HG02884 (cell line): ENCODE measurements around the gene LECT2.

Experiments used
- ATAC-seq: cut with Tn5 transposase; IDR thresholded peaks from one replicate; pipeline ENCODE4 v1.9.1; 2021; ENCODE audit warnings: mild to moderate bottlenecking, moderate library complexity; ENCODE audit not compliant: unreplicated experiment

LECT2 gene

DNA sequence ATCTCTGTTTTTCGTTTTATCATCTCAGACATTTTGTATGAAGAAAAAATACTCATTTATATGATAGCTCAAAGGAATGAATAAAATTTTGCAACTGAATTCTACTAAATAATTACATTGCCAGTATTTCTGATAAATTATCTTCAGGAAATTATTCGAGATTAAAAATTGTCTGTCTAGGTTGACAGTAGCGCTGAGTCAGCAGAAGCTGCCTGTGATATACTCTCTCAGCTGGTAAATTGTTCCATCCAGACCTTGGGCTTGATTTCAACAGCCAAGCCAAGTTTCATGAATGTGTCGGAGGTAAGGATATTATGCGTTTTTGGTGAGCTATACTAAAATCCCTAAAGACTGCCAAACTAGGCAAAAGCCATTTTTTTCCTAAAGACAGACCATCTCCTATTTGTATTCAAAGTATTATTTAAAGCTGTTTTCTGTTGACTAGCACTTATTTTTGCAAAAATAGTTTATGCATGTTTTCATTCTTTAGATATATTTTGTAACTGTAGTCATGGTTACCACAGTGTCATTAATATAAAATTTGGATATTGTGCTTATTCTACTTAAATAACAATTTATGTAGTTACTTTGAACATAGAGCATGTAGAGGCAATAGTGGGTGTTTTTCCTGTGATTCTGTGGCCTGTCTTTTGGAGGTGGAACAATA, 17.4 kb downstream of the LECT2 start:
- no peak for ATAC-seq

DNA sequence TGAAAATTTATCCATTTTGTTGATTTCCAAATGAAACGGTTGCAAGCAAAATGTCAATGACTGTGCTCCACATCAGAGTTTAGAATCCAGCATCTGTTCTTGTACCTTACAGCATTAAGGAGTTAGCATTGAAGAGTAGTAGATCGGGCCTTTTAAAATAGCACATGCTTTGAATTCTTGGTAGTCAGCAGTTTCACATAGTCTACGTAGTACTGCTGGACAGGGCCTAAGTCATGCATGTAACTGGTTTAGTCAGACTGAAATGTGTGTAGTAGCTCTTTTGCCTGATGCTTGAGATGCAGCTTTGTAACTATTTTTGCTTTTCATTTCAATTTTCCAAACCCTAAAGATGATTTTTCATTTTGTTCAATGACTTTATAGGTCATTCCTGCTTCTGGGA, 19.8 kb downstream of the LECT2 start:
- ATAC-seq, result no peak

DNA sequence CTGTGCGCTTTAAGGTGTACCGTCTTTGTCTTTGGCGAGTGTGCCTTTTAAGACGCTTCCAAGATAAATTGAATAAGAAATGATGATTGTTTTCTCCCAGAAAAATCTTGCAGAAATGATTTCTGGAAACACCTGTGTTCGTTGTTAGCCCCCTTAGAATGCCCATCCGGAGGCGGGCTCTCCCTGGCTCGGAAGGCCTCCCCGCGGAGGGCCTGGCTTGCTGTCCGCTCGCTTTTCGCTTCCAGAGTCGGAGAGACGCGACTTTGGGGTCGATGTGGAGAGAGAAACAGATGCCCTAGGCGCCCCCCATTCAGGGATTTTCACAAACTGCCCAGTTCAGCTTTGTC, 23.9 kb downstream of the LECT2 start:
- no peak for ATAC-seq

DNA sequence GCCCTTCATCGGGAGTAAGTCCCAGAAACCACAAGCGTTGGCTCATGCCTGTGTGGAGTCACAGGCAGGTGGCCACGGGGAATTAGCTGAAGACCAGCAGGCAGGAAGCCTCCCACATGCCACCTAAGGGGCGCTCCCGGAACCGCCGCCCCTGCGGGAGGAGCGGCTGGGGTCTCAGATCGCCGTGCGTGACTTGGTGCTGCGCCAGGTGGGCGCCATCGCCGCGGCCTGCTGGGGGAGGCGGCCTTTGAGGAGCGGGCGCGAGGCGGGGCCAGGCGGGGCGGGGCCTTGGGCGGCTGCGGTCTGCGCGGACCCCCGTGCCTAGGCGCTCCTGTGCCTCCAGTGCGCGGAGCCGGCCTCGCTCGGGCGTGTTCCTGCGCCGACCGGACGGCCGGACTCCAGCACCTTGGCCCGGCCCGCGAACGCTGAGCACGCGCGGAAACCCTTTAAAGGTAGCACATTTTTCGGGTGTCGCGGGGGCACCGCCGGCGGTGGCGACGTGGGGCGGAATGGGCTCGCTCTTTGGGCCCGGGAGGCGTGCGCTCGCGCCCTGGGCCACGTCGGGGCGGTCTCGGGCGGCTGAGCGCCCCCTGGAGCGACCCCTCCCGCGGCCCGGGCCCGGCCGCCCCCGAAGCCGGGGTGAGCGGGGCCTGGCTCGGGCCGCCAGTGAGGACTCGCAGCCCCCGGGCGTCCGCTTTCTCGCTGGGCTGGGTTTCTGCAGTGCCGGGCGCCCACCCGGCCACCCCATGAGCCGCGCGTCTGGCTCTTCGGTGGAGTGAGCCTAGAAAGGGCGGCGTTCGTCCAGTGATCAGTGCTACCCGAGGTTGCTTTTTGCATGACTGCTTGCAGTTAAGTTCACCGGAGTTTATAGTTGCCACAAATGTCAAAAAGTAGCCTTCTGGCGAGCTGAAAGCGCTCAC, 24.5 kb downstream of the LECT2 start:
- no peak for ATAC-seq

DNA sequence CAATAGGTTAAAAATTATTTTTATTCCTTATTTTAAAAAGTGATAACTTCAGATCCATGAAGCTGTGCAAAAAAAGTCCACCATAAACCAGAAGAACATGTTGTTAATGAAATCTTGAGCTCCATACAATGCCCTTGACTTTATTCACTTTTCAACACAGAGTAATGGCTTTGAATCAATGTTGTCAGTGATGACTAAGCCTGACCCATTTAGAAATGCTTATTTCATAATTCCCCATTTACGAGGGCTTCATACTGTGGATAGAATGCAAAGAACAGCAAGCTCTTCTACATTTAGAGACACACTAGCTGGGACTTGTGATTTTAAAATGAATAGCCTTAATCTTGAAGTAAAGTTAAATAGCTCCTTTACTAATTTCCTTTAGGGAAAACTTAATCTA, 33.4 kb downstream of the LECT2 start:
- ATAC-seq, result no peak

DNA sequence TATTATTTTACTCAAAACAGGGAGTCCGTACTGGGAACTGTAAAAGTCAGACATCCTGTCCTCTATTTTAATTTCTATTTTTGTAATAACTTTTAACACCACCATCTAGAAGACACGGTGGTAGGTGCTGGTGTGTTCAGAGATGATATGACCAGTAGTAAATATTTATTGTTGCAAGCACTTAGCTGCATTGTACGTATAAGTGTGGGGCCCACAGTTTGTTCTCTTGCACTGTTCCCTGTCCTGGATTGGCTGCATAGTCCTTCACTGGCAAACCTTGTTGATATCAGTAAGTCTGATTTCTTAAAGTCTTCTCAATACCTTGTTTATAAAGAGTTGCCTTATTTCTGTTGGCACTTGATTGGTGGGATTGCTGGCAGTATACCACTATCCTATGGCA, 34.6 kb downstream of the LECT2 start:
- ATAC-seq, result no peak

DNA sequence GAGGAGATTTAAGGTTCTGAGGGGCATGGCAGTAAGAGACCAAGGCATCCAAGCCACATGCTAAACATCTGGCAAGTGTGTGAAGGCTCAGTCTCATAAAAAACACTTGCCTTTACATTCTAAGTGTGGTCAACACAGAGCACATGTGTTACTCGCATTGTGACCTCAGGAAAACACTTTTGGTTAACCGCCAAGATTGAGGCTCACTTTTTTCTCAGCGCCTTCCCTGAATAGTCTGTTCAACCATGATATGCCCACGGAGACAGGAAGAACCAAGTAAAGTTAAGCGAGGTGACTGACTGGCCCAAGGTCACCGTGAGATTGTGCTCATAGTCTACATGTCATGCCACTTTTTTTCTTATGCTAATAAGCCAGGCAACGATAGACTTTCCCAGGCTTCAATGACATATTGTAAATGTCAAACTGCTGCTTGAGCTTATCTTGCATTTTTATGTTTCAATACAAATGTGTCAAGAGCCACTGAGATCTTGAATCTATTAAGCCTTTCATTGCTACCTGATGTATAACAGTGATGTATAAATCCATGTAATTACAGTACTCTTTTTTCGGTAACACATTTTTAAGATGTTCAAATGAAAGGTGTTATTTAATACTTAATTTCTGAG, 38.0 kb downstream of the LECT2 start:
- no peak for ATAC-seq

DNA sequence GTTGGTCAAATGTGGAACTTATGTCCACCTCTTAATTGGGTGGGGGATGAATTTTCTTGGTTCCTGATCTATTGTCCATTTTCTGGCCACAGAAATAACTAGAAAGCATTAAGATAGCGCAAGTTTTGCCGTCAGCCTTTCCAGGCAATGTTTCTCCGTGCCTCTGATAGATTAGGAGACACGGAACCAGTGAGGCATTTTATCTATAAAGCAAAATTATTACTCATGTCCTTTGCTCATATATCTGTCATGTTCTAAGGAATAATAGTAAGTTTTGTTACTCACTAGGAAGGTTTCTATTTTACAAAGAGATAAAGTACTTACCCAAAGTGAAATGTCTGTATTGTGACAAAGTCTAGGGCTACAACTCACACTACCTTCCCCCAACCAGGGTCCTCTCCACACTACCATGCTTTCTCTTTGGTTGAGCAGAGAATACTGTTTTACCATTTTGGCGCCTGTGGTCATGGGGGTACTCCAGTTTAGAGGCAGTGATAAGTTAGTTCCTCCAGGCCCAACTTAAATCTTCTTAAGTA, 39.2 kb downstream of the LECT2 start:
- no peak for ATAC-seq

DNA sequence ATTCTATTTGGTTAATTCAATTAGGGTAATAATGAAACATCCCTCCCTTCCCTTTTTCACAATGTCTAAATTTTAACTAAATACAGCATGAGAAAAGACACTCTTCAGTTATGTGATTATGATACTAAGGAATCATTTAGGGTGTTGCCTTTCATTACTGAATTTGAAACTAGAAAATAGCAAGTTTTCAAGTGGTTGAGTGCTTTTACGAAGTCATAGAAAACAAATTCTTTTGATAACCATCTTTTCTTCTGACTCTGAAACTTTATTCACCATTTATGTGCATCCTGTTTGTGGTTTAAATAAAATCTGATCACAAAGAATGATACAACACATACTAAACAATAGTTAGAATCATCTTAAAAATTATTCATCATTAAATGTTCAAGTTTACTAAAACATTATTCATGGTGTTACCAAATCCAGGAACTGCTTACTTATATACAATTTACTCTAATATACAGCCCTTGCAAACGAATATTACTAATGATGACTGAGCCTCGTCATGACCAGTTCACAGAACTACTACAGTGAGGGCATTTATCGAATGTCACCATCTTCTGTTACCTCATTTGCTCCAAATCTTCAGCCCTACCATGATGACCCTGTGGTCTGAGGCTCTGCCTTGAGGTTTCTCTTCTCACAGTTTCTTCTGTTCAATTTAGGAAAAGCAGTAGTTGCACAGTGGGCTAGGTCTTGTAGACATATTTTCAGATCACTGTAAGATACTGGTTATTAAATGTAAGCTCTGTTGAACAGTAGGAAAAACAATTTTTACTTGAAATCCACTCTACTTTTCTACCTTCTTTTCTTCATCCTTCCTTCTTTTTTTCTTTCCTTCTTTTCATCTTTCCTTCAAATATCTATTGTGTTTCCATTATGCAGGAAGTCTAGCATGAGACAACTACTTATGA, 40.8 kb downstream of the LECT2 start:
- no peak for ATAC-seq

DNA sequence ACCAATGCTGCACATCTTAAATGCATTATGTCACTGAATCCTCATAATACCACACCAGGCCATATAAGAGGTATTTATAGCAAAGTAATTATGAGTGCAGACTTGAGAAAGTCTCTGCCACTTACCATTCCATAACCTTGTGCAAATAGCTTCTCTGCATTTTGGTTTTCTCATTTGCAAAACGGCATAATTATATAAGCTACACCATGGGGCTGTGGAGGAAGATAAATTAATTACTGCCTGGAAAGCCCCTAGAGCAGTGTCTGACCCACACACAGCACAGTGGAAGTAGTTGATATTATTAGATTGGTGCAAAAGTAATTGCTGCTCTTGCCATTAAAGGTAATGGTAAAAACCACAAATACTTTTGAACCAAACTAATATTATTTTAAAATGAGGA, 49.6 kb downstream of the LECT2 start:
- ATAC-seq, result no peak

DNA sequence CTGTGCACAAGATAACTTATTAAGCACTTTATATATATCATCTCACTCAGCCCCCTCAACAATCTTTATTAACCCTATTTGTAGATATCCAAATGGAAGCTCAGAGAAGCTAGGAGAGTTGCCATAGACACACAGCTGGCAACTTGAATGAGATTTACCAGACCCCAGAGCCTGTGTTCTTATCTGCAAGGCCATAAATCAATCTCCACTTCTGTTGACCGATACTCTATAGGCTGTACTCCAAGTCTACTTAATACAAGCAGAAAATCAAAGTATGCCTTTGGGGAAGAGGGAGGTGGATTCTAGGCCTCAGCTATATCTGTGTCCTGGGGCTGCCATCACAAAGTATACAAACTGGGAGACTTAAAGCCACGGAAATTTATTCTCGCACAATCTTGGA, 53.1 kb downstream of the LECT2 start:
- ATAC-seq, result no peak

DNA sequence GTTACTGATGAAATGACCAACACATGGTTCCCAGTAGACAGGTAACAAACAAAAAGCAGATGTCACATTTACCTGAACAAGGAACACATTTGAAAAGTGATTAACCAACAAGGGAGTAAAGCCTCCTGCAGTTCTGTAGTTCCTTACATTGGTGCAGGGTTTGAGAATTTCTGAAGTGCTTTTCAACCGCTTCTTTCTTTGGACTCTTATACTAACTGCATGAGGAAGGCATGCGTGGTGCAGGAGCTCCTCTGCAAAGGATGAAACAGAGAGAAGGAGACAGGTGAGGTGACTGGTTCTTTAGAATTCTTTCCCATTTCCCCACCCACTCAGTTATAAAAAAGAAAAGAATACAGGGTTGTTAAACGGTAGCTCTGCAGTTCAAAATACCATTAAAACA, 54.5 kb downstream of the LECT2 start:
- no peak for ATAC-seq

DNA sequence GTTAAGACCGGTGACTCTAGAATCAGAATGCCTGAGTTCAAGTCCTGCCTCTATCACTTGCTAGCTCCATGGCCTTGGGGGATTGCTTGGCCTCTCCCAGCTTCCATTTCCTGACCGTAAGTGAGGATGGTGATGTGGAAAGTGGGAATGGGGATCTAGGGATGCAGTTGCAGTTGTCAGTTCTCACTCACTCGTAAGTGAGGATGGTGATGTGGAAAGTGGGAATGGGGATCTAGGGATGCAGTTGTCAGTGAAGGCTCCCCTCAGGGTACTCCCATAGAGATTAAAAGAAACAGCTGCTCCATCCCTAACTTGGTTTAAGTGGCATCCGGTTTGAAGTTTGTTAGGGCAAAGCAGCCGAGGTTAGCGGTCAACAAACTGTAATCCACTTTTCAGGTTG, 56.1 kb downstream of the LECT2 start:
- no peak for ATAC-seq
